Measurements from ENCODE around the gene CDK15.
"Not testable (repeated sequence)": the region's sequence is repeated elsewhere in the genome, so short reads cannot be mapped to it uniquely, and the experiment has no call there.

The CDK15 gene

GRCh38 chr2:201806442-201807170 is at the start of gene CDK15:
TSS of gene CDK15 (plus strand) at chr2:201806537. CDS start at chr2:201806665, 128 bp downstream.
- no peak for DNase-seq

GRCh38 chr2:201758234-201758633 is 48.1 kb upstream of the CDK15 start:
- no peak for DNase-seq

- DNase-seq, result no peak
These were observed 47.5 kb upstream of the CDK15 start for GRCh38 chr2:201758873-201759272.

GRCh38 chr2:201759567-201759966 is 46.8 kb upstream of the CDK15 start:
- DNase-seq, result no peak

GRCh38 chr2:201761101-201761500 is 45.2 kb upstream of the CDK15 start:
- DNase-seq, result no peak

GRCh38 chr2:201764469-201764868 is 41.9 kb upstream of the CDK15 start:
- not testable (repeated sequence) for DNase-seq

- DNase-seq, result no peak
These were observed 40.5 kb upstream of the CDK15 start for GRCh38 chr2:201765799-201766198.

GRCh38 chr2:201768918-201769317 is 37.4 kb upstream of the CDK15 start:
- no peak for DNase-seq

- DNase-seq, result no peak
These were observed 36.5 kb upstream of the CDK15 start for GRCh38 chr2:201769666-201770373.

- DNase-seq, result no peak
These were observed 32.3 kb upstream of the CDK15 start for GRCh38 chr2:201773990-201774389.

- no peak for DNase-seq
These were observed 31.8 kb upstream of the CDK15 start for GRCh38 chr2:201774546-201774945.

GRCh38 chr2:201775326-201775725 is 31.0 kb upstream of the CDK15 start:
- DNase-seq, result no peak

- no peak for DNase-seq
These were observed 29.3 kb upstream of the CDK15 start for GRCh38 chr2:201777043-201777442.

- DNase-seq, result no peak
These were observed 28.5 kb upstream of the CDK15 start for GRCh38 chr2:201777869-201778268.

GRCh38 chr2:201779901-201780673 is 26.2 kb upstream of the CDK15 start:
- no peak for DNase-seq

- peak; percentile 95 for DNase-seq
These were observed 25.5 kb upstream of the CDK15 start, which contains the start of gene ALS2 for GRCh38 chr2:201780674-201781493. TSS of gene ALS2 (minus strand) at chr2:201780933. CDS start at chr2:201768885, 12,048 bp downstream.

- DNase-seq, result no peak
These were observed 24.7 kb upstream of the CDK15 start for GRCh38 chr2:201781557-201782051.

- no peak for DNase-seq
These were observed 21.8 kb upstream of the CDK15 start for GRCh38 chr2:201784563-201784962.

GRCh38 chr2:201785135-201785534 is 21.2 kb upstream of the CDK15 start:
- DNase-seq, result no peak

- no peak for DNase-seq
These were observed 19.9 kb upstream of the CDK15 start for GRCh38 chr2:201786471-201786870.

GRCh38 chr2:201788371-201788770 is 18.0 kb upstream of the CDK15 start:
- DNase-seq, result no peak

- DNase-seq, result no peak
These were observed 16.9 kb upstream of the CDK15 start for GRCh38 chr2:201789395-201789794.
